H1 (cell line): ENCODE results near the gene ZNF584.

Experiments
- CTBP2 ChIP-seq: IDR thresholded peaks from 2 replicates; pipeline ENCODE4 v1.7.0; 2011; ENCODE audit warnings: borderline replicate concordance, mild to moderate bottlenecking, moderate library complexity, mixed read lengths, low read length; ENCODE audit not compliant: insufficient read depth, insufficient read length
- EZH2 ChIP-seq: fragments of 200-600 bp; sonication (generic); IDR thresholded peaks from 2 replicates; pipeline ENCODE4 v1.7.1; 2012; ENCODE audit warnings: low read depth, mild to moderate bottlenecking, moderate library complexity, low read length, inconsistent platforms; ENCODE audit not compliant: severe bottlenecking
- HDAC6 ChIP-seq: IDR thresholded peaks from one replicate; pipeline ENCODE4 v1.7.1; 2012; ENCODE audit warnings: low read depth, mild to moderate bottlenecking, inconsistent platforms, low read length, moderate library complexity
- MAFK ChIP-seq: IDR thresholded peaks from 2 replicates; pipeline ENCODE4 v1.6.1; 2012; ENCODE audit warnings: low read depth, mild to moderate bottlenecking, improper control_type of control experiment, low read length
- POLR2A ChIP-seq, 2 experiments: IDR thresholded peaks; 1 replicate in 1 of 2; 2 replicates in 1 of 2; pipeline ENCODE4 v1.6.1; 2011; ENCODE audit warnings: low read depth in 2 of 2, low read length in 2 of 2, mild to moderate bottlenecking in 2 of 2; ENCODE audit errors: control extremely low read depth in 1 of 2
- SP2 ChIP-seq: IDR thresholded peaks from 2 replicates; pipeline ENCODE4 v1.6.1; 2012; ENCODE audit warnings: mild to moderate bottlenecking, low read length, inconsistent platforms
- TF ChIP-seq, protein P1 (sequence below), 3 experiments: IDR thresholded peaks; 1 replicate in 2 of 3; 2 replicates in 1 of 3; pipeline versions ENCODE4 v1.5.1 to v1.6.1; 2011; ENCODE audit warnings: low read length in 3 of 3, mild to moderate bottlenecking in 3 of 3, inconsistent platforms in 2 of 3, low read depth in 1 of 3, moderate library complexity in 1 of 3; ENCODE audit not compliant: insufficient read depth in 1 of 3; ENCODE audit errors: control extremely low read depth in 1 of 3
- TF ChIP-seq, protein P2 (sequence below): IDR thresholded peaks from 2 replicates; pipeline ENCODE4 v1.6.1; 2011; ENCODE audit warnings: low read depth, mild to moderate bottlenecking, low read length; ENCODE audit not compliant: insufficient read depth
- TF ChIP-seq, protein P3 (sequence below): IDR thresholded peaks from 2 replicates; pipeline ENCODE4 v1.6.1; 2012; ENCODE audit warnings: inconsistent platforms

DNA sequence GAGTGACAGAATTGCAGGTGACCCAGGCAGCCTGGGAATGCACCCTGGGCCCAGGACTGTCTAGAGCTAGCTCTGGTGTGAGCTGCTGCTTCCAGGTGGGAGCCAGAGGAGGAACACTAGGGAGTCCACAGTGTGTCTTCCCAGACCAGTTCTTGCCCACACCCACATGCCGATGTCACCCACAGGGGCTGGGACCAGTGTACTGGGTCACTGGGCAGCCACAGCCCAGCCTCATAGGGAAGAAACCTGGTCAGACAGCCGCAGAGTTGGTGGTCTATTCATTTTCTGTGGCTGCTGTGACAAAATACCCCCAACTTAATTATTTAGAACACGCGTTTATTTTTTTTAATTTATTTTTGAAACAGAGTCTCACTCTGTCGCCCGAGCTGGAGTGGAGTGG lies 9.9 kb upstream of the ZNF584 start:
- TF ChIP-seq MAFK (no peak), EZH2 (no peak), POLR2A (IDR thresholded peaks at IDR 0.05; ENCODE audit: control extremely low read depth in 1 of 2, low read depth in 2 of 2, low read length in 2 of 2) (no peak), HDAC6 (no peak), SP2 (no peak), CTBP2 (no peak)
- TF ChIP-seq, protein P1, sequence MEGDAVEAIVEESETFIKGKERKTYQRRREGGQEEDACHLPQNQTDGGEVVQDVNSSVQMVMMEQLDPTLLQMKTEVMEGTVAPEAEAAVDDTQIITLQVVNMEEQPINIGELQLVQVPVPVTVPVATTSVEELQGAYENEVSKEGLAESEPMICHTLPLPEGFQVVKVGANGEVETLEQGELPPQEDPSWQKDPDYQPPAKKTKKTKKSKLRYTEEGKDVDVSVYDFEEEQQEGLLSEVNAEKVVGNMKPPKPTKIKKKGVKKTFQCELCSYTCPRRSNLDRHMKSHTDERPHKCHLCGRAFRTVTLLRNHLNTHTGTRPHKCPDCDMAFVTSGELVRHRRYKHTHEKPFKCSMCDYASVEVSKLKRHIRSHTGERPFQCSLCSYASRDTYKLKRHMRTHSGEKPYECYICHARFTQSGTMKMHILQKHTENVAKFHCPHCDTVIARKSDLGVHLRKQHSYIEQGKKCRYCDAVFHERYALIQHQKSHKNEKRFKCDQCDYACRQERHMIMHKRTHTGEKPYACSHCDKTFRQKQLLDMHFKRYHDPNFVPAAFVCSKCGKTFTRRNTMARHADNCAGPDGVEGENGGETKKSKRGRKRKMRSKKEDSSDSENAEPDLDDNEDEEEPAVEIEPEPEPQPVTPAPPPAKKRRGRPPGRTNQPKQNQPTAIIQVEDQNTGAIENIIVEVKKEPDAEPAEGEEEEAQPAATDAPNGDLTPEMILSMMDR (IDR thresholded peaks at IDR 0.05; ENCODE audit: control extremely low read depth in 1 of 3, insufficient read depth in 1 of 3, low read depth in 1 of 3, low read length in 3 of 3): no peak
- TF ChIP-seq, protein P2, sequence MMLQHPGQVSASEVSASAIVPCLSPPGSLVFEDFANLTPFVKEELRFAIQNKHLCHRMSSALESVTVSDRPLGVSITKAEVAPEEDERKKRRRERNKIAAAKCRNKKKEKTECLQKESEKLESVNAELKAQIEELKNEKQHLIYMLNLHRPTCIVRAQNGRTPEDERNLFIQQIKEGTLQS: no peak
- TF ChIP-seq, protein P3, sequence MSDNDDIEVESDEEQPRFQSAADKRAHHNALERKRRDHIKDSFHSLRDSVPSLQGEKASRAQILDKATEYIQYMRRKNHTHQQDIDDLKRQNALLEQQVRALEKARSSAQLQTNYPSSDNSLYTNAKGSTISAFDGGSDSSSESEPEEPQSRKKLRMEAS: no peak
